PC-9 (cell line): Measurements from ENCODE around the gene TRAF3. TPM values are rescaled to one million over a fixed set of nuclear protein-coding genes. Genes with fewer than 3 reads are reported as not detected.

Experiments
- BruUV-seq: library from RNA; stranded (reverse); fragments of 400-500 nt; replicated peaks from 2 replicates; lab custom pipeline; 2021; lab: Mats Ljungman, UMichigan
- CTCF ChIA-PET: fragments of 300-600 bp; sonication (Branson Sonifier 250); formaldehyde crosslinking; loops from one replicate; lab custom pipeline; 2022; ENCODE audit warnings: antibody characterized with exemption; lab: Charles Lee
- POLR2A ChIA-PET: fragments of 300-600 bp; sonication (Branson Sonifier 250); formaldehyde crosslinking; loops from one replicate; lab custom pipeline; 2022; ENCODE audit warnings: antibody characterized with exemption; ENCODE audit not compliant: unreplicated experiment; lab: Charles Lee
- DNase-seq, 2 experiments: peaks; one replicate each; pipeline versions ENCODE4 v3.0.0 to v3.0.0-alpha.2; 2015 to 2022; ENCODE audit warnings: mixed read lengths in 1 of 2
- H2AFZ ChIP-seq: fragments of 200-600 bp; sonication (generic); 2 replicates; pipeline ENCODE4 v1.8.1; 2017; ENCODE audit warnings: antibody characterized with exemption
- H3F3A ChIP-seq: fragments of 200-600 bp; sonication (generic); 2 replicates; pipeline ENCODE4 v1.8.1; 2017; ENCODE audit warnings: antibody characterized with exemption, mild to moderate bottlenecking, low read depth; ENCODE audit not compliant: insufficient read depth
- H3K27ac ChIP-seq: fragments of 200-600 bp; sonication (generic); 2 replicates; pipeline ENCODE4 v1.6.1; 2016; ENCODE audit warnings: mixed run types
- H3K27me3 ChIP-seq: fragments of 200-600 bp; sonication (generic); 2 replicates; pipeline ENCODE4 v1.6.1; 2016; ENCODE audit warnings: low read depth, mixed run types; ENCODE audit not compliant: insufficient read depth
- H3K36me3 ChIP-seq: fragments of 200-600 bp; sonication (generic); 2 replicates; pipeline ENCODE4 v1.6.1; 2016; ENCODE audit warnings: low read depth, mixed run types
- H3K4me1 ChIP-seq: fragments of 200-600 bp; sonication (generic); replicated peaks from 2 replicates; pipeline ENCODE4 v1.6.1; 2016; ENCODE audit warnings: mixed run types; ENCODE audit not compliant: insufficient read depth
- H3K4me2 ChIP-seq: fragments of 200-600 bp; sonication (generic); 2 replicates; pipeline ENCODE4 v1.6.1; 2017; ENCODE audit warnings: mixed run types
- H3K4me3 ChIP-seq: fragments of 200-600 bp; sonication (generic); 2 replicates; pipeline ENCODE4 v1.6.1; 2016; ENCODE audit warnings: mixed run types
- H3K79me2 ChIP-seq: fragments of 200-600 bp; sonication (generic); 2 replicates; pipeline ENCODE4 v1.6.1; 2017; ENCODE audit warnings: low read depth, mixed run types
- H3K9me2 ChIP-seq: fragments of 200-600 bp; sonication (generic); 2 replicates; pipeline ENCODE4 v1.8.1; 2017; ENCODE audit warnings: mild to moderate bottlenecking; ENCODE audit not compliant: insufficient read depth
- H3K9me3 ChIP-seq: fragments of 200-600 bp; sonication (generic); 2 replicates; pipeline ENCODE4 v1.8.1; 2016; ENCODE audit warnings: low read depth; ENCODE audit not compliant: insufficient read depth
- H4K20me1 ChIP-seq: fragments of 200-600 bp; sonication (generic); 2 replicates; pipeline ENCODE4 v1.8.1; 2017; ENCODE audit not compliant: insufficient read depth
- EZH2 ChIP-seq: fragments of 200-600 bp; sonication (generic); IDR thresholded peaks from 2 replicates; pipeline ENCODE4 v1.8.0; 2017; ENCODE audit warnings: antibody characterized with exemption, low read depth
- intact Hi-C: fragments of 100-400 bp; cut with micrococcal nuclease; formaldehyde crosslinking; loops from one replicate; pipeline ENCODE4 v1.10.0; 2022; ENCODE audit not compliant: unreplicated experiment
- total RNA-seq: library from RNA; stranded (reverse); gene quantifications from 2 replicates; pipeline ENCODE4 v1.2.3, GENCODE V29; 2021
- TF ChIP-seq, protein P1 (sequence below): fragments of 200-600 bp; sonication (generic); conservative IDR thresholded peaks from 2 replicates; pipeline ENCODE4 v1.6.1; 2017; ENCODE audit warnings: mixed run types, antibody characterized with exemption, mild to moderate bottlenecking, moderate library complexity

The TRAF3 gene
- total RNA-seq, 1 experiment from 2014 or later = 41.3 TPM

DNA sequence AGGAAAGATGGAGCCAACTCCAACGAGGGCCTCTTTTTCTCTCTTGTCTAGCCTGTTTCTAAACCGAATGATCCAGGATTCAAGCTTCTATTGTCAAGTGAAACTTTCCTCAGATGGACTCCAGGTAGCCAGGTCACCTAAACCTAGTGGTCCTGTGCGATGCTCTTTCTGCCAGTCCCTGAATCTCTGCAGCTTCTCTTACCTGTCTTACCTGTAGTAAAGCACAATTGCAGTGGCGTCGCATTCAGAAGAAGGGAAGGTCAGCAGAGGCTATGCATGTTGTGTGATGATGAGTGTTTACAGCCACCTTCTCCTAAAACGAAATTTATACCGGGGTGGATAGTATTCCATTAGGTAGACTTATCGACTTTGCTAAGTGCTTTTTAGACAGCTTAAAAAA lies 47.4 kb upstream of the TRAF3 start:
- Histone ChIP-seq H3K4me1 (no peaks in the 10 kb centered on the region), H3K79me2 (no peaks in the 10 kb centered on the region), H3K9me3 (no peaks in the 10 kb centered on the region), H3K9me2 (no peaks in the 10 kb centered on the region), H3K4me3 (no peak overlapping the region), H4K20me1 (peaks cover under 1% of the 10 kb centered on the region; the same call in 1 of the 2 replicates), H2AFZ (no peak overlapping the region), H3K27me3 (no peaks in the 10 kb centered on the region), H3K36me3 (peaks cover 3% of the 10 kb centered on the region; the same call in 1 of the 2 replicates), H3K27ac (no peak overlapping the region), H3F3A (no peaks in the 10 kb centered on the region), H3K4me2 (no peak overlapping the region)
- no peak for DNase-seq
- CTCF ChIA-PET = no interaction called here
- POLR2A ChIA-PET = no interaction called here
- intact Hi-C loops = no loop called here
- TF ChIP-seq, protein P1, sequence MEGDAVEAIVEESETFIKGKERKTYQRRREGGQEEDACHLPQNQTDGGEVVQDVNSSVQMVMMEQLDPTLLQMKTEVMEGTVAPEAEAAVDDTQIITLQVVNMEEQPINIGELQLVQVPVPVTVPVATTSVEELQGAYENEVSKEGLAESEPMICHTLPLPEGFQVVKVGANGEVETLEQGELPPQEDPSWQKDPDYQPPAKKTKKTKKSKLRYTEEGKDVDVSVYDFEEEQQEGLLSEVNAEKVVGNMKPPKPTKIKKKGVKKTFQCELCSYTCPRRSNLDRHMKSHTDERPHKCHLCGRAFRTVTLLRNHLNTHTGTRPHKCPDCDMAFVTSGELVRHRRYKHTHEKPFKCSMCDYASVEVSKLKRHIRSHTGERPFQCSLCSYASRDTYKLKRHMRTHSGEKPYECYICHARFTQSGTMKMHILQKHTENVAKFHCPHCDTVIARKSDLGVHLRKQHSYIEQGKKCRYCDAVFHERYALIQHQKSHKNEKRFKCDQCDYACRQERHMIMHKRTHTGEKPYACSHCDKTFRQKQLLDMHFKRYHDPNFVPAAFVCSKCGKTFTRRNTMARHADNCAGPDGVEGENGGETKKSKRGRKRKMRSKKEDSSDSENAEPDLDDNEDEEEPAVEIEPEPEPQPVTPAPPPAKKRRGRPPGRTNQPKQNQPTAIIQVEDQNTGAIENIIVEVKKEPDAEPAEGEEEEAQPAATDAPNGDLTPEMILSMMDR = no peak
- TF ChIP-seq EZH2 = no peak
- no TSS peak for BruUV-seq

DNA sequence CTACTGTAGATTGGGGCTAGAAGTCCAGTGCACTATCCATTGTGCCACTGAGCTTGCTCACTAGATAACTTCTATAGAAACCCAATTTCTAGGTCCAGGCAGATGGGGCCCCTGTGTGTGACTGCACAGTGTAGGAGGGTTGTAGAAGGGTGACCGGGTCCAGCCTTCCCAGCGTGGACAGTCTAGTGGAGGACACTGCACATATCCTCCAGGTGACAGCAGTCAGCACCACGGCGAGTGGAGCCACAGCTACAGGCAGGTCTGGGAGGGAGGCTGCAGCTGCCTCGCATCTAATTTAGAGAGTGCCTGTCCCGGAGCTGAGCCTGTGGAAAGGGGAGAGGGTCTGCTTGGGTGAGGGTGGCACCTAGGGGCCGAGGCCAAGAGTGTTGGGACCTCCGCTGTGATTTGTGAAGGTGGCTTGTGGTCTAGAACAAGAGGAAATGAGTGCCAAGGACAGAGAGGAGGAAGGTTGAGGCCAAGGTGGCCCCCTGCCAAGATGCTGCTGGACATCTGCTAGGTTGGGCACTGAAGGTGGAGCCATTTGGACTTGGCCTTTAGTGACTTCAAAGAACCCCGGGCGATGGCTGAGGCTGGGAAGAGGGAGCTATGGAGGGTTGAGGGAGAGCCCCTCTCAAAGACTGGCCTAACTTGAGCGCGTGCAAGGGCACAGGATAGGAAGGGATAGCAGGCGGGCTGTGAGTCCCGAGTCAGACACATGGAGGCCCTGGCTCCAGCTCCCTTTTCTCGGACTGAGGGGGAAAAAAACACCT lies 46.0 kb upstream of the TRAF3 start:
- H3K79me2 ChIP-seq = no peaks in the 10 kb centered on the region
- POLR2A ChIA-PET = no interaction called here
- H3K4me2 ChIP-seq = no peak overlapping the region
- peaks cover 3% of the 10 kb centered on the region; the same call in 1 of the 2 replicates for H3K36me3 ChIP-seq
- no peaks in the 10 kb centered on the region for H3K27me3 ChIP-seq
- H3K4me1 ChIP-seq = no peaks in the 10 kb centered on the region
- no peaks in the 10 kb centered on the region for H3K9me3 ChIP-seq
- intact Hi-C loops = no loop called here
- no peaks in the 10 kb centered on the region for H3K9me2 ChIP-seq
- H3K27ac ChIP-seq = no peak overlapping the region
- CTCF ChIA-PET = no interaction called here
- DNase-seq = no peak
- no peak for TF ChIP-seq EZH2
- TF ChIP-seq, protein P1 = no peak
- no peaks in the 10 kb centered on the region for H4K20me1 ChIP-seq
- no peak overlapping the region for H2AFZ ChIP-seq
- no TSS peak for BruUV-seq
- no peak overlapping the region for H3K4me3 ChIP-seq
- no peaks in the 10 kb centered on the region for H3F3A ChIP-seq

DNA sequence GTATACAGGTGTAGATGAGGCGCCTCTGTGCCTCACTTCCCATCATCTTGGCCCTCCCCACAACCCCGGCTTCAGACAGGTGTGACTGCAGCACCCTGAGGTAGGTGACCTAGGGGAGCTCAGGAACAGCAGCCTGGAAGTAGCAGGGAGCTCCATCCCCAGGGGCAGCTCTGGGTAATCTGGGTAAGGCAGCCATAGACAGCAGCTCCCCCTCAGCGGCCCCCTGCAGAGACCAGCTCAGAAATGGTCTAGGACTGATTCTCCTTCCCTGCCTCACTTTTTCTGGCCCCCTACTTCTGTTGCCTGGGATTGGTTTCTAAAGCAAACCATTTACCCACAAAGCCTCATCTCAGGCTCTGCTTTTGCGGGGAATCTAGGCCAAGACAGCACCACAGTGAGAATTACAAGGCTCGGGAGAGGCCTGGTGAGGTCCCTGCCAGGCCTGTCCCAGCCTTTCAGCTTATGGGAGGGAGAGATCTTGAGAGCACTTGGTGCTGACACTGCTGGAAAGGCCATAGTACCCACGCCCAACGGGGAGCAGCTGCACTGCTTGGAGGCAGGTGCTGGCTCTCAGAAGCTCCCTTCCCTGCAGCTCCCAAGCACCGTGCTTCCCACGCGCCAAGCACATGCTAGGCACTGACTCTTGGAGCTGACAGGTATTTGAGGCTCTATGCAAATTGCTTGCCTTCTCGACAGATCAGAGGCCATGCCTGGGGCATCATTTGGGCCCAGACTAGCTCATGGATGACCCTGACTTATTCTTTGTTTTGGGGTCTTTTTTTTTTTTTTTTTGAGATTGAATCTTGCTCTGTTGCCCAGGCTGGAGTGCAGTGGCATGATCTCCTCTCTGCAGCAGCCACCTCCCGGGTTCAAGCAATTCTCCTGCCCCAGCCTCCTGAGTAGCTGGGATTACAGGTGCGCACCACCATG lies 45.1 kb upstream of the TRAF3 start:
- POLR2A ChIA-PET = interaction anchor here (0.6 kb wide), 1 partner anchor 13 kb away, joined by 4 read pairs; no protein-coding TSS in a partner anchor
- H3F3A ChIP-seq = no peaks in the 10 kb centered on the region
- CTCF ChIA-PET = interaction anchor here (0.6 kb wide), 2 partner anchors 110 to 177 kb away, joined by 5 read pairs; no protein-coding TSS in a partner anchor
- no peaks in the 10 kb centered on the region for H3K27me3 ChIP-seq
- TF ChIP-seq, protein P1 = no peak
- TF ChIP-seq EZH2 = no peak
- H3K27ac ChIP-seq = no peak overlapping the region
- no TSS peak for BruUV-seq
- DNase-seq = no peak
- H3K4me2 ChIP-seq = no peak overlapping the region
- H3K4me1 ChIP-seq = no peaks in the 10 kb centered on the region
- no peaks in the 10 kb centered on the region for H3K9me2 ChIP-seq
- no peaks in the 10 kb centered on the region for H4K20me1 ChIP-seq
- intact Hi-C loops = no loop called here
- no peak overlapping the region for H3K4me3 ChIP-seq
- H3K36me3 ChIP-seq = no peaks in the 10 kb centered on the region
- no peak overlapping the region for H2AFZ ChIP-seq
- H3K9me3 ChIP-seq = no peaks in the 10 kb centered on the region
- H3K79me2 ChIP-seq = no peaks in the 10 kb centered on the region
